NCI-H2196 (cell line): ENCODE data around the gene CCDC6.
"Not testable (repeated sequence)": the region's sequence is repeated elsewhere in the genome, so short reads cannot be mapped to it uniquely, and the experiment has no call there.

ENCODE experiments used
- DNase-seq: peaks from one replicate; lab custom pipeline; 2025; ENCODE audit not compliant: unreplicated experiment; lab: John Stamatoyannopoulos, UW

CCDC6 gene

DNA sequence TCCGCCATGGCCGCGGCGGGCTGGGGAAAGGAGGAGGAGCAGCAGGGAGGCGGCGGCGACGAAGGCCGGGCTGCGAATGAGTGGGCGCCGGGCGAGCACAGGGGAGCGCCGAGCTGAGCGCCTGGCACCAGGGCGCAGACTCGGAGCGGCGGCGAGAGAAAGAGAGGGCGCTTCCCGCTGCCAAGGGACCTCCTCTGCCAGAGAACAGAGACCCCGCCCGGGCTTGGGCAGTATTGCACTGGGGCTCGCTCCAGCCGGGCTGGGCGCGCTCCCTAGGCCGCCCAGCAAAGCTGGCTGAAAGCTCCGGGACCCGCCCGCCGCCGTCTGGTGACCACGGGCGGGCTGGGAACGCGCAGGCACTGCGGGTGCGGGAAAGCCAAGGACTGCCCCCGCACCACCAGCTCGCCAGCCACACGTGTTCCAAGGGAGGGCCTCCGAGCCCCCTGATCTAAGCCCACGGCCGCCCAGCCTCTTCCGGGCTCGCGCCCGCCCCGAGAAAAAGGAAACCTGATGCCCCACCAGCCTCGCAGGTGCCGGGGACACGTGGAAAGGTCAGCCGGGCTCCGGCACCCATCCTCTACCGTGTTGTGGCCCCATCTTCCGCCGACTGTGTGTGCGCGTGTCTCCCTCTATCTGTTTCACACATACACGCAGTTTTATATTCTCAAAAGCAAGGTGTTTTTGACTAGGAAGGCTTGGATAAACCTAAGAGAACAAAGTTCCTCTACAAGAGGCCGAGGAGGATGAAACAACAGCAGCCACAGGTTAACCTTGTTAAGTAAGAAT is at the start of gene CCDC6:
Gene CCDC6 (minus strand): TSS at position 140 of the 786 bp plus-strand sequence. CDS start 132 bp downstream, at position 8.
- peak; percentile 70 for DNase-seq

- DNase-seq = no peak
Measured at GRCh38 chr10:59954296-59954695, 47.9 kb upstream of the CCDC6 start.

- DNase-seq = not testable (repeated sequence)
Measured at GRCh38 chr10:59953711-59954110, 47.4 kb upstream of the CCDC6 start.

- no peak for DNase-seq
Measured at GRCh38 chr10:59950105-59950504, 43.7 kb upstream of the CCDC6 start.

GRCh38 chr10:59949608-59950007 is 43.3 kb upstream of the CCDC6 start:
- no peak for DNase-seq

DNA sequence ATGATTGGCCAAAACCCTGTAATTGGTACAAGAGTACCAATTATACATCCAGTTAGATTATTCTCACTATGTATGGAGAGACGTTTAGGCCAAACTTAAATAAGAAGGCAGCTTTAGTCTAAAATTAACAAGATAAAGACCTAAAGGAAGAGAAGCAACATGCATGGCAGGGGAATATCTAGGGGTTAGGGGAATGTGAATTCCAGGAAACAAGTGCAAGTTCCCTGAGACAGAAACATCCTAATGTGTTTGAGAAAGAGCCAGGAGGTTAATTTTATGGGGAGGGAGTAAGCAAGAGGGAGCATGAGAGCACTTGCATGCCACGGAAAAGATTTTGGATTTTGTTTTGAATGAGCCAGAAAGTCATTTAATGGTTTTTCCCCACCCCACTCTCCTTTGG is 39.6 kb upstream of the CCDC6 start:
- DNase-seq = no peak

- DNase-seq = no peak
Measured at GRCh38 chr10:59945590-59945989, 39.2 kb upstream of the CCDC6 start.

GRCh38 chr10:59944339-59944935 is 38.1 kb upstream of the CCDC6 start:
- DNase-seq = no peak

DNA sequence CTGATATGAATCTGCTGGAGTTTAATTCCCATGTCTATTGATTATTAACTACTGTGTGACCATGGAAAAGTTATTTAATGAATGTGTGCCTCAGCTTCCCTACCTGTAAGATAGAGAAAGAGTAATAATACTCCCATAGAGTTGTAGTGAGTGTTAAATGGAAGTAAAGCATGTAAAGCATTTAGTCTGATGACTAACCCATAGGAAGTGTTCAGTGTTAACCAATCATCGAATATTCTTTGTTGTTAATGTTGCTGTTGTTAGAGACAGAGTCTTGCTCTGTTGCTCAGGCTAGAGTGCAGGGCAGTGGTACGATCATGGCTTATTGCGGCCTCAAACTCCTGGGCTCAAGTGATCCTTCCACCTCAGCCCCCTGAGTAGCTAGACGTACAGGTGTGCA is 36.2 kb upstream of the CCDC6 start:
- no peak for DNase-seq

- no peak for DNase-seq
Measured at GRCh38 chr10:59937720-59938119, 31.4 kb upstream of the CCDC6 start.

DNA sequence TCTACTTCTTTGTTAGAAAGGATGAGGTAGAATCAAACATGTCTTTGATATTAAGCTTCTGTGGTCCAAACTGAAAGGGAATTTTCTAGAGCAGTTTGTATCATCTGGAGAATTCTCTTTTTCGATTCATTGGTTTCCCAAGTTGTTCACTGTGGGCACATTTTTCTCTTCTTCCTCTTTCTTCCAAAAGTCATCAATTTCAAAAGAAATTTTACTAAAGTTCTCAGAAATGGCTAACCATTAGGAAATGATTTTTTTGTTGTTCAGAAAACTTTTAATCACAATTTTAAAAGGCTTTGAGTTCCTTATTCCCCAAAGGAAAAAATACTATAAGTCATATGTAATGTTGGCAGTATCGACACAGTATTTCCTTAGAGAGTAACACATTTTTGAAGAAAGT is 28.3 kb upstream of the CCDC6 start:
- no peak for DNase-seq

DNA sequence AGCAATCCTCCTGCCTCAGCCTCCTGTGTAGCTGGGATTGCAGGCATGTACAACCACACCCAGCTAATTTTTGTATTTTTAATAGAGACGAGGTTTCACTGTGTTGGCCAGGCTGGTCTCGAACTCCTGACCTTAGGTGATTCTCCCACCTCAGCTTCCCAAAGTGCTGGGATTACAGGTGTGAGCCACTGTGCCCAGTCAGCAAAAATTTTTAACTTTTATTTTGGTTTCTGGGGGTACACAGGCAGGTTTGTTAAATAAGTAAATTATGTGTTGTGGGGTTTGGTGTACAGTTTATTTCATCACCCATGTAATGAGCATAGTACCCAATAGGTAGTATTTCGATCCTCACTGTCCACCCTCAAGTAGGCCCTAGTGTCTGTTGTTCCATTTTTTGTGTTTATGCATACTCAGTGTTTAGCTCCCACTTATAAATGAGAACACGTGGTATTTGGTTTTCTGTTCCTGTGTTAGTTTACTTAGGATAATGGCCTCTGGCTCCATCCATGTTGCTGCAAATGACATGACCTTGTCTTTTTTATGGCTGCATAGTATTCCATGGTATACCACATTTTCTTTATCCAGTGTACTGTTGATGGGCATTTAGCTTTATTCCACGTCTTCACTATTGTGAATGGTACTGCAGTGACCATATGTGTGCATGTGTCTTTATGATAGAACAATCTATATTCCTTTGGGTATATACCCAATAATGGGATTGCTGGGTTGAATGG is 24.6 kb upstream of the CCDC6 start:
- not testable (repeated sequence) for DNase-seq

- no peak for DNase-seq
Measured at GRCh38 chr10:59926086-59926485, 19.7 kb upstream of the CCDC6 start.

DNA sequence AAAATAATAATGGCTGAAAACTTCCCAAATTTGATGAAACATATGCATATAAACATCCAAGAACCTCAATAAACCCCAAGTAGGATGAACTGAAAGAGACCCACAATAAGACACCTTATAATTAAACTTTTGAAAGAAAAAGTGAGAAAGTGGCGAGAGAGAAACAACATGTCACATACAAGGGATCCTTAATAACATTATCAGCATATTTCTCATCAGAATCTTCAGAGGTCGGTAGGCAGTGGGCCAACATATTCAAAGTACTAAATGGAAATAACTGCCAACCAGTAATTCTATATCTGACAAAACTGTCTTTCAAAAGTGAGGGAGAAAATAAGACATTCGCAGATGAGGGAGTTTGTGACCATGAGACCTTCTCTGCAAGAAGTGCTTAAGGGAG is 16.6 kb upstream of the CCDC6 start:
- no peak for DNase-seq

- DNase-seq = no peak
Measured at GRCh38 chr10:59917922-59918321, 11.6 kb upstream of the CCDC6 start.

DNA sequence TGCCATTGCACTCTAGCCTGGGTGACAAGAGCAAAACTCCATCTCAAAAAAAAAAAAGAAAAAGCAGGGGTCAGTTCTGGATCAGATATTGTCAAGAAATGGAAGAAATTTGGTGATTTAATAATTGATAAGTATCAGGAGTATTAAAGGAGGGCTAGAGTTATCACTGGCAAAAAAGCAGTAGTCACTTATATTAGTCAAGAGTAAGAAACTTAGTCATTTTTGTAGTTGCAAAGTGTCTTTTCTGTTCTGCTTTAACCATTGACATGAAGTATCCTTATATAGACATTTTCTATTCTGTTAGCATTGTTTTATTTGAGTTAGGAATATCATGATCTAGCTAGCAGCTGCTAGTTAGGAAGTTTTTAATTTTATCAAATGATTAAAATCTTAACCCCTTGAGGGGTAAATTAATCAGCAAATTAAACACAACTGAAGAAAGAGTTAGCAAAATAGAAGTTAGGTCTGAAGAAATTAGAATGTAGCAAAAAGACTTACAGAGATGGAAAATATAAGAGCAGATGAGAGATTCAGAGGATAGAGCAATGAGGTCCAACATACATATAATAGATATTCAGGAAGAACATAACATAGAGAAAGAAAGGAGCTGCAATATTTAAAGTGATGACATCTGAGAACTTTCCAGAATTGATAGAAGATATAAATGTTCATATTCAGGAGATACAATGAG is 7.3 kb upstream of the CCDC6 start:
- DNase-seq = no peak

- no peak for DNase-seq
Measured at GRCh38 chr10:59910867-59911266, 4.5 kb upstream of the CCDC6 start.

DNA sequence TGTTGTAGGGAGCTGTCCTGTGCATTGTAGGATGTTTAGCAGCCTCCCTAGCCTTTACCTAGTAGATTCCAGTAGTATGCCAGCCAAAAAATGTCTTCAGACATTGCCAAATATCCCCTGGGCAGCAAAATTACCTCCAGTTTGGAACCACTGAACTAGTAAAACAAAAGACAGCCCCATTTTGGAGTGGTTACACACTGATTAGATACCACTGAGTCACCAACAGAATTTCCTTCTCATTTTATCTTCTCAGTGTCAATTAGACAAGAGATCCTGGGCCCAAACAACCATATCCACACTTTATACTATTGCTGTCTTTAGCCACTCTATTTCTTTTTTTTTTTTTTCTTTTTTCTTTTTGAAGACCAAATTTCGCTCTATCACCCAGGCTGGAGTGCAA is 3.5 kb upstream of the CCDC6 start:
- no peak for DNase-seq

DNA sequence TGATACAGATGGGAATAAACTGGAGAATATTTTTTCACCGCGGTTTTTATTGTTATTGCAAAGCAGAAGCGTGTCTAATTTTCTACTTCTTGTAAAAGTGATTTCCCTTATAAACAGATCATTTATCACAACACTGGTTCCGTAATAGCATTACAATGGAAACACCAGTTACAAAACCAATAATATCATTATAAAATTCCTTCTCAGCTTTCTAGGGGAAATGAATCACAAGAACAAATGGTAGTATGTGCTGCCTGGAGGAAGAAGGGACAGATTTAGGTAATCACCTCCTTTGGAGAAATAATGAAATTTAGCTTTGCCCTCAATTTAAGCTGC is 2.4 kb upstream of the CCDC6 start:
- DNase-seq = no peak

DNA sequence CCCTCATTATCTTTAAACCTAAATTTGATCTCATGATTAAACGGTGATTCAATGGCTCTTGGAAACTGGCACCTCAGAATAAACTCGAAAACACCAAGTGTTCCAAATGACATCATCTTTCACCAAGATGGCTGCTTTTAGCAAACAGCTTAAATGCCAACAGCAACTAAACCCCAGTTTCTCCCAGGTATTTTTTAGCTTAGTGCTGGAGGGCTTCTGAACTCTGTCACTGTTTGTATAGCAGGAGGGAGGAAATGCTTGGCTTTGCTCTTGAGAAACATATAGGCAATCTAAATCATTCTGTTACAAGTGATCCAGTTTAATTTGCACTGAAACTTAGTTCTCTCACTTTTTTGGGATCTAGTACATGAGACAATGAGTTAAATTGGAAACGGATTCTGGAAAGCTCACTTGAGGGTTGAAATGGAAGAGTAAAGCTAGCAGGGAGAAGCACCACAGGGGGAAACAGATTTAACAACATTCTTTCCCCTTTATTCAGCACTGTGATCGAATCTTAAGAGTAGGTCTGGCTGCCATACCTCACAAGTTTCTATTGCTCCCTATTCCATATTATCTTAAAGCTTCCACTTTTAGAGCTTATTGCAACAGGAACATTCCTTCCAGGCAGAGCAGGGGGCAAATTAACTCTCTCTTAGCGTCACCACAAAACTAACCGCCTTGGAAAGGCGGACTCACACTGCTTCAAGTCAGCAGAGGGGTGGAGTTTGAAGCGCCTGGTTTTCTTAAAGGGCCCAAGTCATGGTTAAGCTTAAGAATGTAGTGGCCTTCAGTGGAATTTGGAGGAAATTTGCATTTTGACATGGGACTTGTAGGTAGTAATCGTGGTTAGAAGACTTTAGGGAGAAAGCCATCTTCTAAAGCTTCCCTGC is 1.8 kb upstream of the CCDC6 start:
- peak; percentile 12 for DNase-seq

DNA sequence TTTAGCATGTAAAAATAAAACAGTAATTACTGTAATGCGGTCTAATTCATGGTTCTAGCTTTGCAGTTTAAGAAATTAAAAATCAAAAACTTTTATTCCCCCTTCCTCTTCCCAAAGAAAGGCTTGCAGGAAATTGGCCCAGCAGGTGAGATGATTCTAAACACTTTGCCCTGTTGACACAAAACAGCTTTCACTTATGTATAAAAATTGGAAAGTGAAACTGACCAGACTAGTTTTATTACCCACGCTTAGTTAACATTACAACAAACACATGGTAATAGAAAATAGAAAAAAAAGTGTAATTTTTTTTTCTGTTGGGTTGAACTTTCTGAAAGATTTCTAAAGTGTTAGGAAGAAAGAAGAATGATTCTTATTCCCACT is 1.2 kb upstream of the CCDC6 start:
- DNase-seq = no peak
